SK-N-SH (cell line): ENCODE measurements around the gene MAPKAP1. TPM values are rescaled to one million over a fixed set of nuclear protein-coding genes. Genes with fewer than 3 reads are reported as not detected.

Experiments
- CTCF ChIA-PET: fragments of 300-600, 350-600 bp; formaldehyde crosslinking; extraction: SDS; loops from one replicate; lab custom pipeline; 2021; lab: Yijun Ruan, JAX
- POLR2A ChIA-PET: fragments of 350-600 bp; sonication (Branson Sonifier 250); formaldehyde crosslinking; extraction: SDS; loops from one replicate; lab custom pipeline; 2020; ENCODE audit warnings: antibody characterized with exemption, inconsistent platforms; lab: Yijun Ruan, JAX
- DNase-seq: peaks from one replicate; pipeline ENCODE4 v3.0.0; 2012
- H2AFZ ChIP-seq: fragments of 200-600 bp; sonication (generic); 2 replicates; pipeline ENCODE4 v1.8.1; 2016; ENCODE audit warnings: antibody characterized with exemption, mild to moderate bottlenecking, low read depth
- H3F3A ChIP-seq: fragments of 200-600 bp; sonication (generic); replicated peaks from 2 replicates; pipeline ENCODE3; 2016; ENCODE audit warnings: antibody characterized with exemption, mild to moderate bottlenecking; ENCODE audit not compliant: insufficient read depth
- H3K27ac ChIP-seq, 2 experiments: fragments of 200-500 bp in 1 of 2; fragments of 200-600 bp in 1 of 2; sonication (Bioruptor generic) in 1 of 2; sonication (generic), shearing (Covaris generic) in 1 of 2; 2 replicates each; pipeline versions ENCODE4 v1.5.1 to v1.6.1; 2014 to 2016; ENCODE audit warnings: low read depth in 2 of 2, inconsistent platforms in 1 of 2, low read length in 1 of 2, mild to moderate bottlenecking in 1 of 2, mixed read lengths in 1 of 2
- H3K27me3 ChIP-seq: fragments of 200-600 bp; sonication (generic), shearing (Covaris generic); 2 replicates; pipeline ENCODE4 v1.6.1; 2016; ENCODE audit warnings: mixed run types; ENCODE audit not compliant: insufficient read depth
- H3K36me3 ChIP-seq, 2 experiments: fragments of 200-500 bp in 1 of 2; fragments of 200-600 bp in 1 of 2; sonication (Bioruptor generic) in 1 of 2; sonication (generic) in 1 of 2; replicated peaks in 1 of 2; 2 replicates each; pipeline versions ENCODE3 to v1.5.1; 2014 to 2016; ENCODE audit warnings: low read length in 1 of 2, mild to moderate bottlenecking in 1 of 2; ENCODE audit not compliant: insufficient read depth in 2 of 2, control insufficient read depth in 1 of 2
- H3K4me1 ChIP-seq, 2 experiments: fragments of 200-500 bp in 1 of 2; fragments of 200-600 bp in 1 of 2; sonication (Bioruptor generic) in 1 of 2; sonication (generic), shearing (Covaris generic) in 1 of 2; 2 replicates each; pipeline versions ENCODE4 v1.5.1 to v1.6.1; 2014 to 2016; ENCODE audit warnings: low read depth in 1 of 2, low read length in 1 of 2, mixed run types in 1 of 2; ENCODE audit not compliant: insufficient read depth in 2 of 2, control insufficient read depth in 1 of 2
- H3K4me2 ChIP-seq: fragments of 200-600 bp; sonication (generic), shearing (Covaris generic); 2 replicates; pipeline ENCODE4 v1.6.1; 2017; ENCODE audit warnings: mixed run types
- H3K4me3 ChIP-seq, 2 experiments: fragments of 200-500 bp in 1 of 2; fragments of 200-600 bp in 1 of 2; sonication (Bioruptor generic) in 1 of 2; sonication (generic), shearing (Covaris generic) in 1 of 2; 2 replicates each; pipeline versions ENCODE4 v1.5.1 to v1.8.1; 2014 to 2016; ENCODE audit warnings: low read depth in 2 of 2, inconsistent platforms in 1 of 2, low read length in 1 of 2, mild to moderate bottlenecking in 1 of 2, mixed read lengths in 1 of 2, moderate library complexity in 1 of 2
- H3K79me2 ChIP-seq: fragments of 200-600 bp; sonication (generic); 2 replicates; pipeline ENCODE4 v1.8.1; 2017; ENCODE audit warnings: mild to moderate bottlenecking; ENCODE audit not compliant: insufficient read depth
- H3K9ac ChIP-seq: fragments of 200-600 bp; sonication (generic); 2 replicates; pipeline ENCODE4 v1.6.1; 2017; ENCODE audit warnings: mixed run types
- H3K9me2 ChIP-seq: fragments of 200-600 bp; sonication (generic); 2 replicates; pipeline ENCODE4 v1.6.1; 2017; ENCODE audit warnings: mixed run types
- H3K9me3 ChIP-seq: fragments of 200-600 bp; sonication (generic); 2 replicates; pipeline ENCODE4 v1.6.1; 2017; ENCODE audit warnings: mixed run types, mild to moderate bottlenecking, moderate library complexity
- H4K20me1 ChIP-seq: fragments of 200-600 bp; sonication (generic); 2 replicates; pipeline ENCODE4 v1.6.1; 2017; ENCODE audit warnings: mild to moderate bottlenecking, mixed run types; ENCODE audit not compliant: insufficient read depth
- CHD2 ChIP-seq: fragments of 150-350 bp; IDR thresholded peaks from 2 replicates; pipeline ENCODE4 v1.6.1; 2018; ENCODE audit warnings: low read length; ENCODE audit not compliant: partially characterized antibody
- ELF1 ChIP-seq: IDR thresholded peaks from 2 replicates; pipeline ENCODE4 v1.4.0; 2012
- FOXM1 ChIP-seq: IDR thresholded peaks from 2 replicates; pipeline ENCODE4 v1.4.0; 2012; ENCODE audit warnings: low read depth, mild to moderate bottlenecking
- JUND ChIP-seq: IDR thresholded peaks from 2 replicates; pipeline ENCODE4 v1.4.0; 2012
- NRF1 ChIP-seq: IDR thresholded peaks from 2 replicates; pipeline ENCODE4 v1.6.1; 2012; ENCODE audit warnings: low read depth, mild to moderate bottlenecking, low read length
- POLR2AphosphoS5 ChIP-seq: IDR thresholded peaks from 2 replicates; pipeline ENCODE4 v1.6.1; 2012; ENCODE audit warnings: low read depth, low read length
- RXRA ChIP-seq: IDR thresholded peaks from 2 replicates; pipeline ENCODE4 v1.4.0; 2012; ENCODE audit warnings: low read depth, mild to moderate bottlenecking, borderline replicate concordance
- TAF1 ChIP-seq: IDR thresholded peaks from 2 replicates; pipeline ENCODE4 v1.6.1; 2012; ENCODE audit warnings: low read depth, mild to moderate bottlenecking, low read length, moderate library complexity, borderline replicate concordance
- TCF12 ChIP-seq: IDR thresholded peaks from 2 replicates; pipeline ENCODE4 v1.4.0; 2012
- WGBS: methylation state at CpG from one replicate; pipeline ENCODE4 v1.1.6; 2017; ENCODE audit warnings: low lambda C conversion rate; 5-methylcytosine and 5-hydroxymethylcytosine counted together
- polyA plus RNA-seq, 3 experiments: library from polyadenylated mRNA; depleted of rRNA; stranded (reverse); fragments of >200 nt; gene quantifications; 2 replicates each; pipeline ENCODE4 v1.2.3, GENCODE V29; 2012
- TF ChIP-seq, protein P1 (sequence below): IDR thresholded peaks from 2 replicates; pipeline ENCODE4 v1.6.1; 2012; ENCODE audit warnings: mild to moderate bottlenecking, low read depth, low read length, moderate library complexity
- TF ChIP-seq, protein P2 (sequence below): IDR thresholded peaks from 2 replicates; pipeline ENCODE4 v1.4.0; 2012; ENCODE audit warnings: low read depth

MAPKAP1 gene
- polyA plus RNA-seq, 1 of the 3 experiments (the other 2 are of a cell fraction): 117 TPM

GRCh38 chr9:125529589-125530515 lies 177.2 kb downstream of the MAPKAP1 start:
- 94% methylated on average over 5 of the region's 5 CpGs for WGBS
- no peak overlapping the region for H2AFZ ChIP-seq
- no peak overlapping the region for H3K4me2 ChIP-seq
- H3K4me1 ChIP-seq: peaks cover 5 to 16% of the 10 kb centered on the region in 2 experiments; a peak in 3 of 4 replicates
- DNase-seq: no peak
- peaks cover 7% of the 10 kb centered on the region; the same call in 1 of the 2 replicates for H3K79me2 ChIP-seq
- CTCF ChIA-PET: interaction anchor here (0.6 to 1.2 kb wide), 3 partner anchors 12 to 122 kb away, joined by 3 to 7 read pairs (median 4); no protein-coding TSS in a partner anchor
- POLR2A ChIA-PET: interaction anchor here (0.6 kb wide), 1 partner anchor 57 kb away, joined by 4 read pairs; no protein-coding TSS in a partner anchor
- no peaks in the 10 kb centered on the region for H3K9me3 ChIP-seq
- no peak for TF ChIP-seq TCF12
- TF ChIP-seq, protein P1, sequence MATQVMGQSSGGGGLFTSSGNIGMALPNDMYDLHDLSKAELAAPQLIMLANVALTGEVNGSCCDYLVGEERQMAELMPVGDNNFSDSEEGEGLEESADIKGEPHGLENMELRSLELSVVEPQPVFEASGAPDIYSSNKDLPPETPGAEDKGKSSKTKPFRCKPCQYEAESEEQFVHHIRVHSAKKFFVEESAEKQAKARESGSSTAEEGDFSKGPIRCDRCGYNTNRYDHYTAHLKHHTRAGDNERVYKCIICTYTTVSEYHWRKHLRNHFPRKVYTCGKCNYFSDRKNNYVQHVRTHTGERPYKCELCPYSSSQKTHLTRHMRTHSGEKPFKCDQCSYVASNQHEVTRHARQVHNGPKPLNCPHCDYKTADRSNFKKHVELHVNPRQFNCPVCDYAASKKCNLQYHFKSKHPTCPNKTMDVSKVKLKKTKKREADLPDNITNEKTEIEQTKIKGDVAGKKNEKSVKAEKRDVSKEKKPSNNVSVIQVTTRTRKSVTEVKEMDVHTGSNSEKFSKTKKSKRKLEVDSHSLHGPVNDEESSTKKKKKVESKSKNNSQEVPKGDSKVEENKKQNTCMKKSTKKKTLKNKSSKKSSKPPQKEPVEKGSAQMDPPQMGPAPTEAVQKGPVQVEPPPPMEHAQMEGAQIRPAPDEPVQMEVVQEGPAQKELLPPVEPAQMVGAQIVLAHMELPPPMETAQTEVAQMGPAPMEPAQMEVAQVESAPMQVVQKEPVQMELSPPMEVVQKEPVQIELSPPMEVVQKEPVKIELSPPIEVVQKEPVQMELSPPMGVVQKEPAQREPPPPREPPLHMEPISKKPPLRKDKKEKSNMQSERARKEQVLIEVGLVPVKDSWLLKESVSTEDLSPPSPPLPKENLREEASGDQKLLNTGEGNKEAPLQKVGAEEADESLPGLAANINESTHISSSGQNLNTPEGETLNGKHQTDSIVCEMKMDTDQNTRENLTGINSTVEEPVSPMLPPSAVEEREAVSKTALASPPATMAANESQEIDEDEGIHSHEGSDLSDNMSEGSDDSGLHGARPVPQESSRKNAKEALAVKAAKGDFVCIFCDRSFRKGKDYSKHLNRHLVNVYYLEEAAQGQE: no peak
- TF ChIP-seq RXRA: no peak
- TF ChIP-seq NRF1: no peak
- TF ChIP-seq POLR2AphosphoS5: no peak
- no peak for TF ChIP-seq TAF1
- TF ChIP-seq, protein P2, sequence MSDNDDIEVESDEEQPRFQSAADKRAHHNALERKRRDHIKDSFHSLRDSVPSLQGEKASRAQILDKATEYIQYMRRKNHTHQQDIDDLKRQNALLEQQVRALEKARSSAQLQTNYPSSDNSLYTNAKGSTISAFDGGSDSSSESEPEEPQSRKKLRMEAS: no peak
- TF ChIP-seq, all 33 proteins: peak for 0
- Histone ChIP-seq H3K27me3 (no peaks in the 10 kb centered on the region), H3K9me2 (no peaks in the 10 kb centered on the region), H3K27ac (peak overlapping the region in 1 of 2 experiments; percentile 13; a peak in 1 of 4 replicates), H3F3A (peaks cover 31% of the 10 kb centered on the region), H3K9ac (no peak overlapping the region), H3K36me3 (peaks cover 3 to 4% of the 10 kb centered on the region in 2 experiments), H4K20me1 (no peaks in the 10 kb centered on the region), H3K4me3 (no peak overlapping the region)

GRCh38 chr9:125529107-125529506 lies 177.9 kb downstream of the MAPKAP1 start:
- peaks cover 11% of the 10 kb centered on the region; the same call in 1 of the 2 replicates for H3K79me2 ChIP-seq
- no peak for TF ChIP-seq FOXM1
- TF ChIP-seq JUND: no peak
- TF ChIP-seq ELF1: no peak
- peak; percentile 17; the same call in 1 of the 2 replicates for TF ChIP-seq TCF12
- no peak for TF ChIP-seq CHD2
- TF ChIP-seq, all 33 proteins: peak for 1
- peaks cover 34% of the 10 kb centered on the region for H3F3A ChIP-seq
- ChIA-PET POLR2A (interaction anchor here (0.6 kb wide), 1 partner anchor 56 kb away, joined by 4 read pairs; no protein-coding TSS in a partner anchor), CTCF (interaction anchor here (0.6 to 1.2 kb wide), 3 partner anchors 13 to 121 kb away, joined by 3 to 7 read pairs (median 4); no protein-coding TSS in a partner anchor)
- no peak overlapping the region for H3K9ac ChIP-seq
- H2AFZ ChIP-seq: no peak overlapping the region
- H4K20me1 ChIP-seq: no peaks in the 10 kb centered on the region
- no peaks in the 10 kb centered on the region for H3K9me3 ChIP-seq
- DNase-seq: no peak
- H3K27me3 ChIP-seq: no peaks in the 10 kb centered on the region
- no peak overlapping the region for H3K4me2 ChIP-seq
- 0 out of 4 replicates have a peak overlapping the region, but pooled peaks of 1 of the 2 experiments have one; percentile 13 for H3K27ac ChIP-seq
- H3K4me1 ChIP-seq: peaks cover 10 to 23% of the 10 kb centered on the region in 2 experiments; a peak in 3 of 4 replicates
- no peaks in the 10 kb centered on the region for H3K9me2 ChIP-seq
- H3K4me3 ChIP-seq: no peak overlapping the region
- peaks cover 3 to 4% of the 10 kb centered on the region in 2 experiments for H3K36me3 ChIP-seq
